Measurements from ENCODE around the gene PAX5. TPM values are rescaled to one million over a fixed set of nuclear protein-coding genes. Genes with fewer than 3 reads are reported as not detected.

Gene PAX5
- total and polyA plus RNA-seq, 2 donors (not counting 1 experiment from before 2014, with no cell fraction given): 196 to 275 TPM

DNA sequence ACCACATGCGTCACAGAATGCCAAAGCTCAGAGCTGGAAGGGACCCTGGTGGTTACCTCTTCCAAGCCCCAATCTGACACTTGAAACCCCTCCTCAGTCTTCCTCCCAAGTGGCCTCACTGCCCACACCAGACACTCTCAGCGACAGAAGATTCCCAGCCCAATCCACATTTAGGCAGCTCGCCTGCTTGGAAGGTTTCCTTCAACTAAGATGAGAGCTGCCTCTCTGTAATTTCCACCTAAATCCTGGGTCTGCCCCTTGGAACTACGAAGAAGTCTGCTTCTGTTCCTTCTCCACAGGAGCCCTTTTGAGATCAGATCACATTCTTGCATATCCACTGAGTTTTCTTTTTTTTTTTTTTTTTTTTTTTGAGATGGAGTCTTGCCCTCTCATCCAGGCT, 83.7 kb downstream of the PAX5 start:
- peaks cover 70% of the 10 kb centered on the region for H3K4me1 Mint-ChIP-seq

DNA sequence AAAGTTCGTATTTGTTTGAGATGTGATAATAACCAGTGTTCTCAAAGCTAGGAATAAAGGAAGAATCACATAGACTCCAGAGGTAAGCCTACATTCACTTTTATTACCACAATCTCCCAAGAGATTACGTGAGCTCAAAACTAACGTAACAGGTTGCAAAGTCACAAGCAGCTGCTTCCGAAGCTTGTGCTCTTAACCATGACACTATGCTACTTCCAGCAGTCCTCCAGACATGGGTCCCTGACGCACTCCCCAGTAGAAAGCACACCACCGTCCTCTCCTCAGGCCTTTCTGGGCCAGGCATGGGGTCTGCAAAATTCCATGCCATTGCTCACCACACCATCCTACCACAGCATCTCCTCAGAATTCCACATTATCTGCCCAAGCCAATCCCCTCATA, 84.6 kb downstream of the PAX5 start:
- peak overlapping the region; percentile 98 for H3K27ac Mint-ChIP-seq
- ChIA-PET POLR2A (interaction anchor here (0.6 to 2.1 kb wide), 3 partner anchors 12 to 87 kb away, joined by 3 to 6 read pairs (median 6); no protein-coding TSS in a partner anchor), CTCF (interaction anchor here (0.7 to 1.4 kb wide), 7 partner anchors 9 to 43 kb away, joined by 3 to 5 read pairs (median 3); no protein-coding TSS in a partner anchor)
- WGBS (ENCODE audit: insufficient coverage): 16% methylated on average over 5 of the region's 6 CpGs
- DNase-seq (peak; percentile 75), ATAC-seq (ENCODE audit: low read depth) (peak; percentile 93)
- Histone ChIP-seq H3K9me3 (ENCODE audit: control extremely low read depth in 1 of 3, control insufficient read depth in 2 of 3, insufficient read depth in 1 of 3, low read length in 2 of 3) (no peaks in the 10 kb centered on the region), H3K79me2 (ENCODE audit: control insufficient read depth, insufficient read depth, low read length) (peaks cover 100% of the 10 kb centered on the region), H3K27ac (ENCODE audit: low read length in 2 of 2) (peak overlapping the region; percentile 39 to 77), H3K4me1 (ENCODE audit: control insufficient read depth in 2 of 2, insufficient read depth in 2 of 2, low read length in 2 of 2) (peaks cover 36 to 38% of the 10 kb centered on the region in 2 donors), H2AFZ (ENCODE audit: insufficient read depth, low read depth, low read length, poor library complexity, severe bottlenecking) (no peak overlapping the region), H3K36me3 (replicated peaks in 1 of 2; ENCODE audit: control extremely low read depth in 1 of 2, control insufficient read depth in 1 of 2, extremely low read depth in 1 of 2, insufficient read depth in 2 of 2, low read length in 1 of 2) (peaks cover 0 to 49% of the 10 kb centered on the region in 2 experiments), H4K20me1 (ENCODE audit: control insufficient read depth, insufficient read depth, low read length, poor library complexity, severe bottlenecking) (peaks cover 68% of the 10 kb centered on the region), H3K4me2 (replicated peaks; ENCODE audit: low read depth, low read length, poor library complexity, severe bottlenecking) (peak overlapping the region; percentile 39), H3K4me3 (ENCODE audit: control extremely low read depth in 1 of 5, extremely low read depth in 1 of 5, insufficient read depth in 1 of 5, low read depth in 2 of 5, low read length in 4 of 5) (no peak overlapping the region), H3K27me3 (replicated peaks in 1 of 4; ENCODE audit: control extremely low read depth in 1 of 4, control insufficient read depth in 3 of 4, insufficient read depth in 4 of 4, low read length in 3 of 4) (no peaks in the 10 kb centered on the region), H3K9ac (ENCODE audit: low read length) (peak overlapping the region; percentile 9)
- H3K9me3 Mint-ChIP-seq (ENCODE audit: insufficient read depth): no peaks in the 10 kb centered on the region
- intact Hi-C loops (cut with micrococcal nuclease): no loop called here
- peak overlapping the region; percentile 86 for H3K4me3 Mint-ChIP-seq
- peaks cover 73% of the 10 kb centered on the region for H3K4me1 Mint-ChIP-seq
- TF ChIP-seq EZH2 (IDR thresholded peaks at IDR 0.05; ENCODE audit: borderline replicate concordance, insufficient read depth, low read depth, low read length, poor library complexity, severe bottlenecking): no peak
- TF ChIP-seq, protein P1, sequence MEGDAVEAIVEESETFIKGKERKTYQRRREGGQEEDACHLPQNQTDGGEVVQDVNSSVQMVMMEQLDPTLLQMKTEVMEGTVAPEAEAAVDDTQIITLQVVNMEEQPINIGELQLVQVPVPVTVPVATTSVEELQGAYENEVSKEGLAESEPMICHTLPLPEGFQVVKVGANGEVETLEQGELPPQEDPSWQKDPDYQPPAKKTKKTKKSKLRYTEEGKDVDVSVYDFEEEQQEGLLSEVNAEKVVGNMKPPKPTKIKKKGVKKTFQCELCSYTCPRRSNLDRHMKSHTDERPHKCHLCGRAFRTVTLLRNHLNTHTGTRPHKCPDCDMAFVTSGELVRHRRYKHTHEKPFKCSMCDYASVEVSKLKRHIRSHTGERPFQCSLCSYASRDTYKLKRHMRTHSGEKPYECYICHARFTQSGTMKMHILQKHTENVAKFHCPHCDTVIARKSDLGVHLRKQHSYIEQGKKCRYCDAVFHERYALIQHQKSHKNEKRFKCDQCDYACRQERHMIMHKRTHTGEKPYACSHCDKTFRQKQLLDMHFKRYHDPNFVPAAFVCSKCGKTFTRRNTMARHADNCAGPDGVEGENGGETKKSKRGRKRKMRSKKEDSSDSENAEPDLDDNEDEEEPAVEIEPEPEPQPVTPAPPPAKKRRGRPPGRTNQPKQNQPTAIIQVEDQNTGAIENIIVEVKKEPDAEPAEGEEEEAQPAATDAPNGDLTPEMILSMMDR (IDR thresholded peaks at IDR 0.05): no peak
- no peaks in the 10 kb centered on the region for H3K27me3 Mint-ChIP-seq

More for the DNA sequence above, 83.7 kb downstream of the PAX5 start:
- H3K9ac ChIP-seq (ENCODE audit: low read length): peak overlapping the region; percentile 9
- H2AFZ ChIP-seq (ENCODE audit: insufficient read depth, low read depth, low read length, poor library complexity, severe bottlenecking): no peak overlapping the region
- H3K27ac Mint-ChIP-seq: peak overlapping the region; percentile 98
- ATAC-seq (ENCODE audit: low read depth): no peak
- 74% methylated on average over 3 of the region's 4 CpGs for WGBS (ENCODE audit: insufficient coverage)
- H3K4me2 ChIP-seq (replicated peaks; ENCODE audit: low read depth, low read length, poor library complexity, severe bottlenecking): peak overlapping the region; percentile 39
- H3K27ac ChIP-seq (ENCODE audit: low read length in 2 of 2): peak overlapping the region; percentile 39 to 77
- TF ChIP-seq EZH2 (IDR thresholded peaks at IDR 0.05; ENCODE audit: borderline replicate concordance, insufficient read depth, low read depth, low read length, poor library complexity, severe bottlenecking): no peak
- TF ChIP-seq, protein P1 (IDR thresholded peaks at IDR 0.05): no peak
- H3K27me3 Mint-ChIP-seq: no peaks in the 10 kb centered on the region
- peaks cover 36 to 38% of the 10 kb centered on the region in 2 donors for H3K4me1 ChIP-seq (ENCODE audit: control insufficient read depth in 2 of 2, insufficient read depth in 2 of 2, low read length in 2 of 2)
- intact Hi-C loops (cut with micrococcal nuclease): loop anchor here (10.0 kb wide), 1 partner anchor 46 kb away; no protein-coding TSS in a partner anchor
- H3K4me3 Mint-ChIP-seq: peak overlapping the region; percentile 86
- peaks cover 100% of the 10 kb centered on the region for H3K79me2 ChIP-seq (ENCODE audit: control insufficient read depth, insufficient read depth, low read length)
- ChIA-PET POLR2A (interaction anchor here (1.6 kb wide), 1 partner anchor 42 kb away, joined by 6 read pairs; no protein-coding TSS in a partner anchor), CTCF (interaction anchor here (0.7 to 1.5 kb wide), 7 partner anchors 9 to 78 kb away, joined by 3 to 7 read pairs (median 3); no protein-coding TSS in a partner anchor)
- no peaks in the 10 kb centered on the region for H3K27me3 ChIP-seq (replicated peaks in 1 of 4; ENCODE audit: control extremely low read depth in 1 of 4, control insufficient read depth in 3 of 4, insufficient read depth in 4 of 4, low read length in 3 of 4)
- H3K36me3 ChIP-seq (replicated peaks in 1 of 2; ENCODE audit: control extremely low read depth in 1 of 2, control insufficient read depth in 1 of 2, extremely low read depth in 1 of 2, insufficient read depth in 2 of 2, low read length in 1 of 2): peaks cover 0 to 48% of the 10 kb centered on the region in 2 experiments
- H4K20me1 ChIP-seq (ENCODE audit: control insufficient read depth, insufficient read depth, low read length, poor library complexity, severe bottlenecking): peaks cover 59% of the 10 kb centered on the region
- H3K4me3 ChIP-seq (ENCODE audit: control extremely low read depth in 1 of 5, extremely low read depth in 1 of 5, insufficient read depth in 1 of 5, low read depth in 2 of 5, low read length in 4 of 5): no peak overlapping the region
- no peaks in the 10 kb centered on the region for H3K9me3 ChIP-seq (ENCODE audit: control extremely low read depth in 1 of 3, control insufficient read depth in 2 of 3, insufficient read depth in 1 of 3, low read length in 2 of 3)
- H3K9me3 Mint-ChIP-seq (ENCODE audit: insufficient read depth): no peaks in the 10 kb centered on the region
- DNase-seq: no peak

Measured in B cell (primary cell).